Activated T-cell treated with anti-CD3 and anti-CD28 coated beads for 4 hours (primary cell): ENCODE measurements around the gene RAC3.
A peak's percentile ranks its signal among the peaks of the same experiment; 100 is the strongest.

ENCODE experiments used
- DNase-seq: peaks from one replicate; pipeline ENCODE4 v3.0.0-alpha.2; 2020

RAC3 gene

DNA sequence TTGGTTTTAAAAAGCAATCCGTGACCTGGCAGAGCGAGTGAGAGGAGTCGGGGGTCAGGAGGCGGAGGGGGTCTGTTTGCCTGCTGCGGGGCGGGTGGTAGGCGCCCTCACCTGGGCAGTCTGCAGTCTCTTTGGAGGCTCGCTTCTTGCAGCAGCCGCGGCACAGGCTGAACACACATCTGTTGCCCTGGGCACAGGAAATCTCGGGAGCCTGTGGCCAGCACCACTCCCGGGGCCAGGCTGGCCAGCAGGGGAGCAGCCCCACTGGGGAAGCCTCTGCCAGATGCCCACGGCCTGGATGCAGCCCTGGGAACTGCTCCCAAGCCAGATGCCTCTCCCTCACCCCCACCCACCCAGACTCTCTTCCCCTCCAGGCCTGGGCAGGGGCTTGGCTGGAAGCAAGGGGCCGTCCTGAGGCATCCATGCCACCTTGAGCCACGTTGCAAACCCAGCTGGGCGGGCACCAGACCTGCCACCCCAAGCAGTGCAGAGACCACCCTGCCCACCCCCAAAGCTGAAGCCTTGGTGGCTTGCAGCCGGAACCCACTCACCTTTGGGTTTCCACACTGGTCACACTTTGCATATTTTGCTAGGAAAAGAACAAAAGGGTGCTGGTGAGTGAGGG lies 26.9 kb downstream of the RAC3 start:
- DNase-seq: no peak

GRCh38 chr17:82058855-82059249 lies 27.4 kb downstream of the RAC3 start:
- DNase-seq: no peak

GRCh38 chr17:82059272-82060000 lies 28.0 kb downstream of the RAC3 start:
- no peak for DNase-seq

GRCh38 chr17:82060001-82060380 lies 28.5 kb downstream of the RAC3 start:
- no peak for DNase-seq

DNA sequence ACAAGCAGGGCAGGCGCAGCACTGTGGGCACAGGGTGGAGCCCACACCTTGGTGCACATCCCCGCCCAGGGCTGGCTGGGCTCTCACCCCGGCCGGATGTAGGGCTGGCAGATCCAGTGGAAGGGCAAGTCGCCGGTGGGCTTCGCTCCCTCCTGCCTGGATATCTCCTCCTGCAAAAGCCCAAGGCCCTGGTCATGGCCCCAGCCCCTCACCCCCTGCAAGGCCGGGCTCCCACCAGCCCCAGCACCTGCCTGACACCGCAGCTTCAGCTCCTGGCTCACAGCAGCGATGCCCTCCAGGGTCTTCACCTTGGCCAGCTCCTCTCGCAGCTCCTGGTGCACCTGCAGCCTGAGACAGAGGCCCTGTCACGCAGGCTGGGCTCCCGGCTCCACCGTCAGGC lies 29.1 kb downstream of the RAC3 start:
- DNase-seq: no peak

GRCh38 chr17:82061047-82061925 lies 29.8 kb downstream of the RAC3 start:
- no peak for DNase-seq

DNA sequence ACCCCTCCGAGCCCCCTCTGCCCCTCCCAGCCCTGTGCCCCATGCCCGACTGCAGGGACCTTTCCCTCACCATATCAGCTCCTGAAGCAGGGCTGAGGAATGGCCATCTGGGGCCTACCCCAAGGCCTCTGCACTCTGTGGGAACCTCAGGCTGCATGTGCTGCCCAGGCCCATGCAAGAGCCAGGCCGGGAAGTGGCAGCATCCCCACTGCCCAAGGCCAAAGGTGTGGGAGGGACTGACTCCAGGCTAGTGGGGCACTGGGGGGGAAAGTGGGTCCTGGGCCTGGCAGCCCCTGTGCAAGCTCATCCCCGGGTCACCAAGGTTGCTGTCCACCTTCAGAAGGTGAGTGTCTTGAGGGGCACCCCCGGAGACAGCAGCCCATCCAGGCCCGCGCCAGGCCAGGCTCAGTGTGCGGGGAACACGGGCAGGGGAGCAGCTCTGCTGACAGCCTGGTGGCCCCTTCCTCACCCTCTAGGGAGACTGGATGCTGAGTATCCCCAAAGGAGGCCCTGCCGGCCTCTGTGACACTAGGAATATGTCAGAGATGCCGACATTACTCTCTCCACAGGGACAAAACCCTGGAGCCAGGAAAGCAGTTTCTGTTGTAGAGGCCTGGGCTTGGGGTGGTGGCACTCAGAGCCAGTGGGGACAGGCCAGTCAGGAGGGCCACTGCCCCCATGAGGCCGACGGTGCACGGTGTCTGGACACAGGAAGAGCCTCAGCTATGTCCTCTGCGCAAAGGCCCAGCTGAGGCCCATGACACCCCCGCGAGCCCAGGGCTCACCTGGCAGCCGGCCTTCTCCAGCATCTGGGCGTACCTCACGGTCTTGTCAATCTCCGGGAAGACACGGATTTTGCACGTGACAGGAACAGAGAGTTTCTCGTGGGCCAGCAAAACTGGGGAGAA lies 30.9 kb downstream of the RAC3 start:
- DNase-seq: no peak

- no peak for DNase-seq
These were observed 31.5 kb downstream of the RAC3 start for GRCh38 chr17:82062984-82063368.

- DNase-seq: no peak
These were observed 32.2 kb downstream of the RAC3 start for GRCh38 chr17:82063424-82064415.

DNA sequence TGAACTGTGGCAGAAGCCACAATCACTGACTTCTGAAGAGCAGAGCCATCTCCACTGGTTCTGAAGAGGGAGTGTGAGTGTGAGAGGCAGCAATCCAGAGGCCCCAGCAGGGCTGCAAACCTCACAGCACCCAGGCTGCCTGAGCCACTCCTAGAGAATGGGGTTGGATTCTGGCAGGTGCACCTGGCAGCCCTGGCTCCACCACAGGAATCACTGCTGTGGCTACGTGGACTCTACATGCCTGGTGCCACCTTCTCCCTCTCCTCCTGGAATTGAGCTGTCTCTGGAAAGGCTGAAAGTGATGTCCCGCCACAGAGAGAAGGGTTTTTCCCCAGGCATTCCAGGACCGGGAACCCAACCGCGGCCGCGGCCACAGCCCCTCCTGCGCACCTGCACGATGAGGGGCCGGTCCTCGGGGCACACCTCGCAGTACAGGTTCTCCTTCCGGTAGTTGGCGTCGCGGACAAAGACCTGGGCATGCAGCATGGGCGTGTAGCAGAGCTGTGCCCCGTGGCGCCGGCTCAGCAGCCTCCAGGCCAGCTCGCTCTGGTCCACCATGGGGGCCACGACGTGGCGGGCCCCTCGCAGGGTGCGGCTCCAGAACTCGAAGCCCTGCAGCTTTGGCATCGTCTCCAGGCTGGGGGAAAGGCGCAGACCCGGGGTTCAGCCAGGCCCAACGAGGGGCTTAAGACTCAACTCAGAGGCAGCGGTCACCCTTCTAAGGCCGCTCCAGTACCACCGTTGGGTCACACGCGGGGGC lies 33.1 kb downstream of the RAC3 start:
- no peak for DNase-seq

- no peak for DNase-seq
These were observed 33.7 kb downstream of the RAC3 start for GRCh38 chr17:82065193-82065637.

DNA sequence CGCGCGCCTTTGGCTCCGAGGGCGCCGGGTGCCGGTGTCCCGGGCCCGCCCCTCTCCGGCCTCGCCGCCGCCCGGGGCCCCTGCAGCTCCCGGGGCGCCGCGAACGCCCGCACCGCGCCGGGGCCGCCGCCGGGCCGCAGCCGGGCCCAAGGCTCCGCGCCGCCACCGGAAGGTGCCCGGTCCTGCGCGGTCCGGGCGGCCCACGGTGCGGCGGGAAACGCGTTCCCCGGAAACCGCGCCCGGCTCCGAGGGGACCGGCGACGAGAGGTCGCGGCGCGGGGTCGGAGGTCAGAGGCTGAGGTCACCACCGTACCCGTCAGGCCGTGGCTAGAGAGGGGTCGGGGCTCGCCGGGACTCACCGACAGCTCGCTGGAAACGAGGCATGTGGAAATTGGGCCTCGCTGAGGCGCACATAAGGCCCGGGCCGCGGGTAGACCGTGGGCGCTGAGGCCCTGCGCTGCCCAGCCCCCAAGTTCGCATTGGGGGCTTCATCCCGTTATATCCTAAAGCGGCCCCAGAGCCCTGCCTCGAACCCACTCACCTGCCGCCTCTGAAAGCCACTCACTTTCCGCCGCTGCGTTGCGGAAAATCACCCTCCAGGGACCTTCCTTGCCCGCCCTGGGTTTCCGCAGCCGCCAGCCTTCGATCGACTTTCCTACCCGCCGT lies 34.3 kb downstream of the RAC3 start, which contains the start of gene DUS1L:
Gene DUS1L, minus strand, starts transcription at position 167 of the 666 bp plus-strand sequence. CDS start 745 bp downstream, outside the sequence.
- DNase-seq: peak; percentile 58

DNA sequence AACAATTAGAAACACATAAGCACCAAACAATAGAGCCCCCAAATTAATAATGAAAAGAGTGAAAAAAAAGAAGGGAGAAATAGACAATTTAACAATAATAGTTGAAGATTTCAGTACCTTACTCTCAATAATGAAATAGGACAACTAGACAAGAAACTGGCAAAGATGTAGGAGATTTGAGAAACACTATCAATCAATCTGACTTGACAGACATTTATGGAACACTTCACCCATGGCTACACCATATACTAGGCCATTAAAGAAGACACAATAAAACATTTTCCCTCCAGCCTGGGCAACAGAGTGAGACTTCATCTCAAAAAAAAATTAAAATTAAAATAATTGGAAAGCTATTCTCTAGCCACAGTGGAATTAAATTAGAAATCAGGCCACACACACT lies 39.1 kb downstream of the RAC3 start:
- no peak for DNase-seq

GRCh38 chr17:82072827-82073226 lies 41.3 kb downstream of the RAC3 start:
- no peak for DNase-seq

GRCh38 chr17:82073446-82073845 lies 42.0 kb downstream of the RAC3 start:
- DNase-seq: no peak

GRCh38 chr17:82076018-82076784 lies 44.7 kb downstream of the RAC3 start:
- no peak for DNase-seq

DNA sequence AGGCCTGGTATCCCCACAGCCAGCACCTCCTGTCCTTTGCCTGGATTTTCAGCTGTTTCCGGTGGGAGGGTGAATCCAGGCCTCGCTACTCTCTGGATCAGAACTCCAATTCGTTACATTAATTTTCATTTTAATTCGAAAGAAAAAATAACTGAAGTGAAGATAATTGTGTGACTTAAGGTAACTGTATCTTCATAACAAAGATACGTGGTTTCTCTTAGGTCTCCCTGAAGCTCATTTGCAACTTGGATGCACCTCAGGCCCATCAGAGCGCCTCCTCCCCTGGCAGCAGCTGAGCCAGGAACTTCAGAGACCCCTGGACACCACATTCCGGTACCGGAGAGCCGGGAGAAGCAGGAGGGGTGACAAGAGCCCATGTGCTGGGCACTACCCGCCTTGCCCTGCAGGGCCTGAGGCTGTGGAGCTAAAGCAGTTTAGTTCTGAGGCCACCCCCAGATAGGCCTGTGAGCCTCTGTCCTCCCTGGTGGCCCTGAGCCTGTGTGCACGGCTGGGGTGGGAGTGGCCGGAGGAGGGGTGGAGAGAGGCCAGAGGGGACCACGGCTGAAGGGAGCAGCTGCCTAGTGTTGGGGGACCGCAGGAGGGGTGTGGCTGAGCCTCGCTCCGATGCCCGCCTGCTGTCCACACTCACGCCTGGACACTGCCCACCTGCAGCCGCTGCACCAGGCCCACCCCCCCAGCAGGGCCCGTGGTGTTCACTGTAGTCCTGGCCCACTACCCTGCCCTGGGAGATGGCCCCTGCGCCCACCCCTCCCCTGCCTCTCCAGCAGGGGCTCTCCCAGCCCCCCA lies 45.5 kb downstream of the RAC3 start:
- DNase-seq: no peak
